ENCODE results near the gene PRKCA. TPM values are rescaled to one million over a fixed set of nuclear protein-coding genes. Genes with fewer than 3 reads are reported as not detected.

Gene PRKCA
- total and polyA plus RNA-seq, 2 donors from 2014 or later = 8.0 to 50.8 TPM

DNA sequence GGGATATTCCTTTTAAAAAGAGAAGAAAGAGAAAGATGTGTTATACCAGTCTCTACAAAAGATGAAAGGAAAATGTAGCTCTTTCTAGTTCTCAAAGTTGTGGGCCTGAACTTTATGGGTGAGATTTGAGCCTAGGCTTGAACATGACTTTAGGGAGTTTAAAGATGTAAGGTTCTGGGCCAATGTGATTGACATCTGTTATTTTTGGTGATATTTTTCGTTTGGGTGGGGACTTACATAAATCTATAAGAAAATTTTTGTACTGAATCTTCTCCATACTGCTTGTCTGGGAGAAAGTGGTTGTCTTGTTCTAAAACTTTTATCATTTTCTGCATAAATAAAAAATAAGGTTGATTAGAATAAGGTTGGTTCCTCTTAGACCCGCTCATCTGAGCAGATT lies 4.8 kb downstream of the PRKCA start:
- Histone ChIP-seq H3K9ac (ENCODE audit: low read length in 3 of 3) (no peak overlapping the region), H3K9me3 (ENCODE audit: control insufficient read depth in 2 of 3, insufficient read depth in 1 of 3, low read length in 3 of 3) (no peaks in the 10 kb centered on the region), H3K36me3 (ENCODE audit: control insufficient read depth in 2 of 3, insufficient read depth in 3 of 3, low read length in 3 of 3) (peaks cover 0 to 2% (median 0%) of the 10 kb centered on the region in 3 donors), H3K27me3 (ENCODE audit: control insufficient read depth, insufficient read depth, low read length) (no peaks in the 10 kb centered on the region), H3K4me1 (ENCODE audit: control insufficient read depth in 2 of 3, insufficient read depth in 2 of 3, low read depth in 1 of 3, low read length in 3 of 3) (peaks cover 0 to 7% (median 3%) of the 10 kb centered on the region in 3 donors), H3K4me3 (ENCODE audit: low read length in 3 of 3) (no peak overlapping the region), H3K27ac (ENCODE audit: low read depth in 2 of 2, low read length in 2 of 2) (no peak overlapping the region)
- TF ChIP-seq, protein P1, sequence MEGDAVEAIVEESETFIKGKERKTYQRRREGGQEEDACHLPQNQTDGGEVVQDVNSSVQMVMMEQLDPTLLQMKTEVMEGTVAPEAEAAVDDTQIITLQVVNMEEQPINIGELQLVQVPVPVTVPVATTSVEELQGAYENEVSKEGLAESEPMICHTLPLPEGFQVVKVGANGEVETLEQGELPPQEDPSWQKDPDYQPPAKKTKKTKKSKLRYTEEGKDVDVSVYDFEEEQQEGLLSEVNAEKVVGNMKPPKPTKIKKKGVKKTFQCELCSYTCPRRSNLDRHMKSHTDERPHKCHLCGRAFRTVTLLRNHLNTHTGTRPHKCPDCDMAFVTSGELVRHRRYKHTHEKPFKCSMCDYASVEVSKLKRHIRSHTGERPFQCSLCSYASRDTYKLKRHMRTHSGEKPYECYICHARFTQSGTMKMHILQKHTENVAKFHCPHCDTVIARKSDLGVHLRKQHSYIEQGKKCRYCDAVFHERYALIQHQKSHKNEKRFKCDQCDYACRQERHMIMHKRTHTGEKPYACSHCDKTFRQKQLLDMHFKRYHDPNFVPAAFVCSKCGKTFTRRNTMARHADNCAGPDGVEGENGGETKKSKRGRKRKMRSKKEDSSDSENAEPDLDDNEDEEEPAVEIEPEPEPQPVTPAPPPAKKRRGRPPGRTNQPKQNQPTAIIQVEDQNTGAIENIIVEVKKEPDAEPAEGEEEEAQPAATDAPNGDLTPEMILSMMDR (IDR thresholded peaks at IDR 0.05; ENCODE audit: borderline replicate concordance, extremely low read depth, insufficient read depth) = no peak
- intact Hi-C loops (cut with DNase I) = no loop called here
- FAIRE-seq (no peak), DNase-seq (no peak)

DNA sequence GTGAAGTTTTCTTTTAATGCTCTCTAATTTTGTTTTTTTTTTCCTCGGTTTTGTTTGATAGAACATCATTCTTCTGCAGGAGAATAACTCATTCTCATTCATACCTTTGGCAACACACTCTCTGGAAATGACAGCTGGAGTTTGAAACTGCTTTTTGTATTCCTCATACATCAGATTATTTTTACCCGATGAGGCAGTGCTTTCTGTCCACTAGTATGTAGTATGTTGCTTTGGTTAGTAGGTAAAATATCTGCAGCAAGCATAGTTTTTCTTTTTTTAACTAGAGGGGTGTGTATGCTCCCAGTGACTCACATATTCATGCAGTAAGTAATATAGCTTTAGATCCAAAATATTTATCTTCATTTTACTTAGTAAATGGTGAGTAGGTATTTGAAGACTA lies 6.4 kb downstream of the PRKCA start:
- Histone ChIP-seq H3K36me3 (ENCODE audit: control insufficient read depth in 2 of 3, insufficient read depth in 3 of 3, low read length in 3 of 3) (peaks cover 0 to 2% (median 0%) of the 10 kb centered on the region in 3 donors), H3K4me1 (ENCODE audit: control insufficient read depth in 2 of 3, insufficient read depth in 2 of 3, low read depth in 1 of 3, low read length in 3 of 3) (peaks cover 0 to 7% (median 3%) of the 10 kb centered on the region in 3 donors), H3K27ac (ENCODE audit: low read depth in 2 of 2, low read length in 2 of 2) (no peak overlapping the region), H3K4me3 (ENCODE audit: low read length in 3 of 3) (no peak overlapping the region), H3K27me3 (ENCODE audit: control insufficient read depth, insufficient read depth, low read length) (no peaks in the 10 kb centered on the region), H3K9me3 (ENCODE audit: control insufficient read depth in 2 of 3, insufficient read depth in 1 of 3, low read length in 3 of 3) (no peaks in the 10 kb centered on the region), H3K9ac (ENCODE audit: low read length in 3 of 3) (no peak overlapping the region)
- TF ChIP-seq, protein P1 (IDR thresholded peaks at IDR 0.05; ENCODE audit: borderline replicate concordance, extremely low read depth, insufficient read depth) = no peak
- DNase-seq (no peak), FAIRE-seq (no peak)
- intact Hi-C loops (cut with DNase I) = no loop called here

DNA sequence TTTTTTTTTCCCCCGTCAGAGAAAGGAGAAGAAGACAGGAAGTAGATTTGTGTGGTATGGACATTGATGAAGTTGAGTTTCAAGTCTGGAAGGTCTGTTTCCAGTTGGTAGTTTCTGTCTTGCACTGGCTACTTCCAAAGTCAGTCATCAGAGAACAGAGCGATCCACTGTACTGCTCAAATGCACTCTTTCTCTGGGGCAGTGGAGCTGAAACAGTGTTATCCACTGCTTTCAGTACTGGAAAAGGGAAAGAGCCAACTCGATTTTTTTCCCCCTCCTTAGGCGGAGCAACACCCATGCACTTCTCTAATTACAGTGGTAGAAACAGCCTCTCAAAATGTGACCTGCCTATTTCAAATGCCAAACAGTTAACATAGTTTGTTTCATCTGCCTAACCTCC lies 7.4 kb downstream of the PRKCA start:
- Histone ChIP-seq H3K9me3 (ENCODE audit: control insufficient read depth in 2 of 3, insufficient read depth in 1 of 3, low read length in 3 of 3) (no peaks in the 10 kb centered on the region), H3K36me3 (ENCODE audit: control insufficient read depth in 2 of 3, insufficient read depth in 3 of 3, low read length in 3 of 3) (peaks cover 0 to 2% (median 0%) of the 10 kb centered on the region in 3 donors), H3K27ac (ENCODE audit: low read depth in 2 of 2, low read length in 2 of 2) (no peak overlapping the region), H3K9ac (ENCODE audit: low read length in 3 of 3) (no peak overlapping the region), H3K4me3 (ENCODE audit: low read length in 3 of 3) (no peak overlapping the region), H3K27me3 (ENCODE audit: control insufficient read depth, insufficient read depth, low read length) (no peaks in the 10 kb centered on the region), H3K4me1 (ENCODE audit: control insufficient read depth in 2 of 3, insufficient read depth in 2 of 3, low read depth in 1 of 3, low read length in 3 of 3) (peaks cover 0 to 6% (median 3%) of the 10 kb centered on the region in 3 donors)
- TF ChIP-seq, protein P1 (IDR thresholded peaks at IDR 0.05; ENCODE audit: borderline replicate concordance, extremely low read depth, insufficient read depth) = no peak
- intact Hi-C loops (cut with DNase I) = no loop called here
- FAIRE-seq = no peak
- DNase-seq = peak in 3 of 5 donors; percentile 29 to 80 (median 79)
